PC-9 (cell line): ENCODE results near the gene MRPL43.

Experiments
- EZH2 ChIP-seq: fragments of 200-600 bp; sonication (generic); IDR thresholded peaks from 2 replicates; pipeline ENCODE4 v1.8.0; 2017; ENCODE audit warnings: antibody characterized with exemption, low read depth
- TF ChIP-seq, protein P1 (sequence below): fragments of 200-600 bp; sonication (generic); conservative IDR thresholded peaks from 2 replicates; pipeline ENCODE4 v1.6.1; 2017; ENCODE audit warnings: mixed run types, antibody characterized with exemption, mild to moderate bottlenecking, moderate library complexity

- TF ChIP-seq, protein P1, sequence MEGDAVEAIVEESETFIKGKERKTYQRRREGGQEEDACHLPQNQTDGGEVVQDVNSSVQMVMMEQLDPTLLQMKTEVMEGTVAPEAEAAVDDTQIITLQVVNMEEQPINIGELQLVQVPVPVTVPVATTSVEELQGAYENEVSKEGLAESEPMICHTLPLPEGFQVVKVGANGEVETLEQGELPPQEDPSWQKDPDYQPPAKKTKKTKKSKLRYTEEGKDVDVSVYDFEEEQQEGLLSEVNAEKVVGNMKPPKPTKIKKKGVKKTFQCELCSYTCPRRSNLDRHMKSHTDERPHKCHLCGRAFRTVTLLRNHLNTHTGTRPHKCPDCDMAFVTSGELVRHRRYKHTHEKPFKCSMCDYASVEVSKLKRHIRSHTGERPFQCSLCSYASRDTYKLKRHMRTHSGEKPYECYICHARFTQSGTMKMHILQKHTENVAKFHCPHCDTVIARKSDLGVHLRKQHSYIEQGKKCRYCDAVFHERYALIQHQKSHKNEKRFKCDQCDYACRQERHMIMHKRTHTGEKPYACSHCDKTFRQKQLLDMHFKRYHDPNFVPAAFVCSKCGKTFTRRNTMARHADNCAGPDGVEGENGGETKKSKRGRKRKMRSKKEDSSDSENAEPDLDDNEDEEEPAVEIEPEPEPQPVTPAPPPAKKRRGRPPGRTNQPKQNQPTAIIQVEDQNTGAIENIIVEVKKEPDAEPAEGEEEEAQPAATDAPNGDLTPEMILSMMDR, result no peak
- TF ChIP-seq EZH2, result no peak
These were observed 19.1 kb downstream of the MRPL43 start for GRCh38 chr10:100968062-100968736.
